ENCODE measurements around the gene SCPEP1. TPM values are rescaled to one million over a fixed set of nuclear protein-coding genes. Genes with fewer than 3 reads are reported as not detected.
A peak's percentile ranks its signal among the peaks of the same experiment; 100 is the strongest.
"Not testable (repeated sequence)": the region's sequence is repeated elsewhere in the genome, so short reads cannot be mapped to it uniquely, and the experiment has no call there.

The SCPEP1 gene
- total and polyA plus RNA-seq, 2 experiments from 2014 or later = 36.0 to 42.0 TPM

GRCh38 chr17:56936697-56937322 lies 41.1 kb upstream of the SCPEP1 start:
- WGBS, 2 experiments (ENCODE audit: low coverage in 1 of 2, low lambda C conversion rate in 2 of 2, missing lambda C conversion rate in 2 of 2) = 54 to 55% methylated on average over 6 of the region's 6 CpGs
- Histone ChIP-seq H2AFZ (no peak overlapping the region), H3K9ac (no peak overlapping the region), H3K9me2 (ENCODE audit: insufficient read depth) (no peaks in the 10 kb centered on the region), H3K4me3 (no peak overlapping the region), H3K36me3 (ENCODE audit: low read depth) (peaks cover 23% of the 10 kb centered on the region; the same call in 1 of the 2 replicates), H3K79me2 (ENCODE audit: insufficient read depth) (no peaks in the 10 kb centered on the region), H3K4me1 (ENCODE audit: insufficient read depth) (peaks cover 6% of the 10 kb centered on the region), H4K20me1 (ENCODE audit: insufficient read depth) (no peaks in the 10 kb centered on the region), H3K27me3 (replicated peaks; ENCODE audit: insufficient read depth) (no peaks in the 10 kb centered on the region), H3F3A (ENCODE audit: insufficient read depth) (0 out of 2 replicates have a peak, but pooled peaks cover 4% of the 10 kb centered on the region), H3K27ac (no peak overlapping the region), H3K4me2 (ENCODE audit: unreplicated experiment) (no peak overlapping the region), H3K9me3 (ENCODE audit: low read depth) (no peaks in the 10 kb centered on the region)
- no peak for TF ChIP-seq EZH2 (IDR thresholded peaks at IDR 0.05; ENCODE audit: insufficient read depth, poor library complexity, severe bottlenecking)
- no peak for TF ChIP-seq EZH2phosphoT487 (IDR thresholded peaks at IDR 0.05; ENCODE audit: insufficient read depth, low read depth)
- in situ Hi-C loops (cut with MboI) = no loop called here
- no peak for DNase-seq

- in situ Hi-C loops (cut with MboI) = no loop called here
- no peaks in the 10 kb centered on the region for H3K9me3 ChIP-seq (ENCODE audit: low read depth)
- peaks cover 25% of the 10 kb centered on the region; the same call in 1 of the 2 replicates for H3K36me3 ChIP-seq (ENCODE audit: low read depth)
- H3K9ac ChIP-seq = no peak overlapping the region
- no peak overlapping the region for H2AFZ ChIP-seq
- H3F3A ChIP-seq (ENCODE audit: insufficient read depth) = 0 out of 2 replicates have a peak, but pooled peaks cover 4% of the 10 kb centered on the region
- H3K9me2 ChIP-seq (ENCODE audit: insufficient read depth) = no peaks in the 10 kb centered on the region
- H3K27ac ChIP-seq = no peak overlapping the region
- H4K20me1 ChIP-seq (ENCODE audit: insufficient read depth) = no peaks in the 10 kb centered on the region
- H3K79me2 ChIP-seq (ENCODE audit: insufficient read depth) = no peaks in the 10 kb centered on the region
- no peaks in the 10 kb centered on the region for H3K27me3 ChIP-seq (replicated peaks; ENCODE audit: insufficient read depth)
- H3K4me2 ChIP-seq (ENCODE audit: unreplicated experiment) = no peak overlapping the region
- peaks cover 6% of the 10 kb centered on the region for H3K4me1 ChIP-seq (ENCODE audit: insufficient read depth)
- no peak overlapping the region for H3K4me3 ChIP-seq
- WGBS, 2 experiments (ENCODE audit: low coverage in 1 of 2, low lambda C conversion rate in 2 of 2, missing lambda C conversion rate in 2 of 2) = 67 to 79% methylated on average over 2 of the region's 2 CpGs
- peak; percentile 25 for DNase-seq
- no peak for TF ChIP-seq EZH2phosphoT487 (IDR thresholded peaks at IDR 0.05; ENCODE audit: insufficient read depth, low read depth)
- TF ChIP-seq EZH2 (IDR thresholded peaks at IDR 0.05; ENCODE audit: insufficient read depth, poor library complexity, severe bottlenecking) = no peak
These were observed 40.2 kb upstream of the SCPEP1 start for GRCh38 chr17:56937687-56938086.

GRCh38 chr17:56938206-56938605 lies 39.7 kb upstream of the SCPEP1 start:
- H4K20me1 ChIP-seq (ENCODE audit: insufficient read depth); H3K4me3 ChIP-seq; H3K79me2 ChIP-seq (ENCODE audit: insufficient read depth); H3K9ac ChIP-seq; H3K27me3 ChIP-seq (replicated peaks; ENCODE audit: insufficient read depth); DNase-seq; in situ Hi-C loops (cut with MboI); H3K4me2 ChIP-seq (ENCODE audit: unreplicated experiment); H3K27ac ChIP-seq; H3K9me2 ChIP-seq (ENCODE audit: insufficient read depth); H2AFZ ChIP-seq; H3F3A ChIP-seq (ENCODE audit: insufficient read depth); H3K9me3 ChIP-seq (ENCODE audit: low read depth); H3K4me1 ChIP-seq (ENCODE audit: insufficient read depth): not testable (repeated sequence)
- peaks cover 25% of the 10 kb centered on the region; the same call in 1 of the 2 replicates for H3K36me3 ChIP-seq (ENCODE audit: low read depth)
- 77 to 83% methylated on average over 5 of the region's 5 CpGs for WGBS, 2 experiments (ENCODE audit: low coverage in 1 of 2, low lambda C conversion rate in 2 of 2, missing lambda C conversion rate in 2 of 2)

- no peaks in the 10 kb centered on the region for H3K27me3 ChIP-seq (replicated peaks; ENCODE audit: insufficient read depth)
- H3K4me3 ChIP-seq = no peak overlapping the region
- H3K27ac ChIP-seq = no peak overlapping the region
- no peak for TF ChIP-seq EZH2 (IDR thresholded peaks at IDR 0.05; ENCODE audit: insufficient read depth, poor library complexity, severe bottlenecking)
- no peaks in the 10 kb centered on the region for H4K20me1 ChIP-seq (ENCODE audit: insufficient read depth)
- H3K4me1 ChIP-seq (ENCODE audit: insufficient read depth) = peaks cover 6% of the 10 kb centered on the region
- DNase-seq = peak; percentile 58
- H3K79me2 ChIP-seq (ENCODE audit: insufficient read depth) = no peaks in the 10 kb centered on the region
- 0 out of 2 replicates have a peak, but pooled peaks cover 4% of the 10 kb centered on the region for H3F3A ChIP-seq (ENCODE audit: insufficient read depth)
- 38 to 44% methylated on average over 11 of the region's 11 CpGs for WGBS, 2 experiments (ENCODE audit: low coverage in 1 of 2, low lambda C conversion rate in 2 of 2, missing lambda C conversion rate in 2 of 2)
- peaks cover 21% of the 10 kb centered on the region; the same call in 1 of the 2 replicates for H3K36me3 ChIP-seq (ENCODE audit: low read depth)
- in situ Hi-C loops (cut with MboI) = loop anchor here (5.0 to 10.0 kb wide), 2 partner anchors 123 to 345 kb away; partner anchors contain the start of gene NOG
- no peaks in the 10 kb centered on the region for H3K9me2 ChIP-seq (ENCODE audit: insufficient read depth)
- no peak overlapping the region for H3K9ac ChIP-seq
- H2AFZ ChIP-seq = no peak overlapping the region
- H3K9me3 ChIP-seq (ENCODE audit: low read depth) = no peaks in the 10 kb centered on the region
- H3K4me2 ChIP-seq (ENCODE audit: unreplicated experiment) = no peak overlapping the region
These were observed 38.0 kb upstream of the SCPEP1 start for GRCh38 chr17:56939869-56940484.

Data from GM23248 (cell line).